Astrocyte (in vitro differentiated cells and primary cell): ENCODE data around the gene KLK2. TPM values are rescaled to one million over a fixed set of nuclear protein-coding genes. Genes with fewer than 3 reads are reported as not detected.
"Not testable (repeated sequence)": the region's sequence is repeated elsewhere in the genome, so short reads cannot be mapped to it uniquely, and the experiment has no call there.

Experiments used
- DNase-seq: peaks from one replicate; pipeline ENCODE4 v3.0.0-alpha.2; 2010; ENCODE audit warnings: low read depth
- FAIRE-seq: peaks from 2 replicates; lab custom pipeline; 2011; peaks lifted over from hg19 to GRCh38; lab: Jason Lieb, UNC
- H2AFZ ChIP-seq: 2 replicates; pipeline ENCODE4 v1.6.0; 2012; ENCODE audit warnings: low read depth, low read length, inconsistent platforms
- H3K27ac ChIP-seq: 2 replicates; pipeline ENCODE4 v1.5.1; 2011; ENCODE audit warnings: low read depth, low read length, inconsistent platforms
- H3K27me3 ChIP-seq: 2 replicates; pipeline ENCODE4 v1.6.0; 2011; ENCODE audit warnings: low read length, inconsistent platforms; ENCODE audit not compliant: insufficient read depth
- H3K36me3 ChIP-seq: 2 replicates; pipeline ENCODE4 v1.5.1; 2011; ENCODE audit warnings: low read length, inconsistent platforms; ENCODE audit not compliant: insufficient read depth
- H3K4me1 ChIP-seq: 2 replicates; pipeline ENCODE4 v1.5.1; 2011; ENCODE audit warnings: low read length, inconsistent platforms; ENCODE audit not compliant: insufficient read depth
- H3K4me2 ChIP-seq: 2 replicates; pipeline ENCODE4 v1.6.0; 2012; ENCODE audit warnings: low read length, inconsistent platforms
- H3K4me3 ChIP-seq: 2 replicates; pipeline ENCODE4 v1.5.1; 2011; ENCODE audit warnings: low read depth, mild to moderate bottlenecking, low read length, inconsistent platforms; ENCODE audit not compliant: insufficient read depth
- H3K79me2 ChIP-seq: 2 replicates; pipeline ENCODE4 v1.6.0; 2012; ENCODE audit warnings: mild to moderate bottlenecking, low read length, inconsistent platforms; ENCODE audit not compliant: insufficient read depth
- H3K9ac ChIP-seq: 2 replicates; pipeline ENCODE4 v1.6.0; 2012; ENCODE audit warnings: mild to moderate bottlenecking, low read length, inconsistent platforms
- H3K9me3 ChIP-seq: 2 replicates; pipeline ENCODE4 v1.5.1; 2012; ENCODE audit warnings: low read depth, mild to moderate bottlenecking, low read length, inconsistent platforms; ENCODE audit not compliant: insufficient read depth
- H4K20me1 ChIP-seq: 2 replicates; pipeline ENCODE4 v1.6.0; 2012; ENCODE audit warnings: low read length, inconsistent platforms; ENCODE audit not compliant: insufficient read depth
- H3K27ac Mint-ChIP-seq: one replicate; pipeline ENCODE4 v1.8.0; 2021; ENCODE audit warnings: mild to moderate bottlenecking, mixed read lengths; ENCODE audit not compliant: unreplicated experiment
- H3K27me3 Mint-ChIP-seq: one replicate; pipeline ENCODE4 v1.8.0; 2021; ENCODE audit warnings: low read depth, mixed read lengths; ENCODE audit not compliant: unreplicated experiment
- H3K36me3 Mint-ChIP-seq: one replicate; pipeline ENCODE4 v1.8.0; 2021; ENCODE audit warnings: low read depth, mixed read lengths; ENCODE audit not compliant: unreplicated experiment
- H3K4me1 Mint-ChIP-seq: one replicate; pipeline ENCODE4 v1.8.0; 2021; ENCODE audit warnings: low read depth, mixed read lengths; ENCODE audit not compliant: unreplicated experiment
- H3K4me3 Mint-ChIP-seq: one replicate; pipeline ENCODE4 v1.8.0; 2021; ENCODE audit warnings: mild to moderate bottlenecking, moderate library complexity, mixed read lengths; ENCODE audit not compliant: unreplicated experiment
- H3K9me3 Mint-ChIP-seq: one replicate; pipeline ENCODE4 v1.8.0; 2021; ENCODE audit warnings: mild to moderate bottlenecking, mixed read lengths; ENCODE audit not compliant: unreplicated experiment
- CTCF ChIP-seq: IDR thresholded peaks from 2 replicates; pipeline ENCODE4 v1.5.1; 2011; ENCODE audit warnings: low read depth, mild to moderate bottlenecking, inconsistent platforms, low read length, moderate library complexity; ENCODE audit not compliant: insufficient read depth
- EZH2 ChIP-seq: IDR thresholded peaks from 2 replicates; pipeline ENCODE4 v1.6.1; 2012; ENCODE audit warnings: mild to moderate bottlenecking, low read length, inconsistent platforms; ENCODE audit not compliant: insufficient read depth
- total RNA-seq: library from RNA; stranded (reverse); gene quantifications from 2 replicates; pipeline ENCODE4 v1.2.1, GENCODE V29; 2021

Gene KLK2
- total RNA-seq, 1 donor from 2014 or later: not detected

- H3K4me1 ChIP-seq: no peaks in the 10 kb centered on the region
- peaks cover 6% of the 10 kb centered on the region for H3K27me3 Mint-ChIP-seq
Measured at GRCh38 chr19:50893047-50893736, 20.0 kb downstream of the KLK2 start.

GRCh38 chr19:50894478-50895356 is 21.5 kb downstream of the KLK2 start:
- no peak for TF ChIP-seq EZH2
- no peak for TF ChIP-seq CTCF
- Mint-ChIP-seq H3K4me3 (no peak overlapping the region), H3K27ac (no peak overlapping the region), H3K9me3 (peaks cover 9% of the 10 kb centered on the region), H3K27me3 (peaks cover 9% of the 10 kb centered on the region), H3K4me1 (peaks cover 2% of the 10 kb centered on the region), H3K36me3 (no peaks in the 10 kb centered on the region)
- no peak overlapping the region for H2AFZ ChIP-seq
- H3K36me3 ChIP-seq: no peaks in the 10 kb centered on the region
- no peaks in the 10 kb centered on the region for H3K9me3 ChIP-seq
- no peak overlapping the region for H3K4me3 ChIP-seq
- H3K9ac ChIP-seq: no peak overlapping the region
- H3K27me3 ChIP-seq: no peaks in the 10 kb centered on the region
- no peaks in the 10 kb centered on the region for H3K4me1 ChIP-seq
- FAIRE-seq (no peak), DNase-seq (no peak)
- H3K4me2 ChIP-seq: no peak overlapping the region
- H3K79me2 ChIP-seq: no peaks in the 10 kb centered on the region
- H4K20me1 ChIP-seq: no peaks in the 10 kb centered on the region
- H3K27ac ChIP-seq: no peak overlapping the region

More at GRCh38 chr19:50893047-50893736, 20.0 kb downstream of the KLK2 start:
- TF ChIP-seq CTCF (no peak), EZH2 (no peak)
- FAIRE-seq (no peak), DNase-seq (no peak)
- no peaks in the 10 kb centered on the region for H3K36me3 ChIP-seq
- H3K27me3 ChIP-seq: no peaks in the 10 kb centered on the region
- no peak overlapping the region for H3K9ac ChIP-seq
- no peak overlapping the region for H3K27ac ChIP-seq
- no peak overlapping the region for H3K4me2 ChIP-seq
- H4K20me1 ChIP-seq: no peaks in the 10 kb centered on the region
- no peaks in the 10 kb centered on the region for H3K4me1 Mint-ChIP-seq
- H3K27ac Mint-ChIP-seq: no peak overlapping the region
- H2AFZ ChIP-seq: no peak overlapping the region
- H3K79me2 ChIP-seq: no peaks in the 10 kb centered on the region
- no peak overlapping the region for H3K4me3 Mint-ChIP-seq
- H3K9me3 ChIP-seq: no peaks in the 10 kb centered on the region
- H3K4me3 ChIP-seq: no peak overlapping the region
- H3K36me3 Mint-ChIP-seq: no peaks in the 10 kb centered on the region
- peaks cover 10% of the 10 kb centered on the region for H3K9me3 Mint-ChIP-seq

- DNase-seq, FAIRE-seq, H3K4me2 ChIP-seq, H3K79me2 ChIP-seq, H3K4me3 Mint-ChIP-seq, H4K20me1 ChIP-seq, H2AFZ ChIP-seq, H3K27me3 ChIP-seq, H3K36me3 ChIP-seq, H3K36me3 Mint-ChIP-seq, H3K9ac ChIP-seq, H3K27ac Mint-ChIP-seq, H3K4me1 Mint-ChIP-seq, H3K4me1 ChIP-seq, H3K4me3 ChIP-seq, H3K27ac ChIP-seq, H3K9me3 ChIP-seq: not testable (repeated sequence)
- Mint-ChIP-seq H3K27me3 (peaks cover 12% of the 10 kb centered on the region), H3K9me3 (peaks cover 12% of the 10 kb centered on the region)
Measured at GRCh38 chr19:50896089-50896590, 22.9 kb downstream of the KLK2 start.
